ENCODE data around the gene RBMS3.

GRCh38 chr3:29597376-29598008 is 316.6 kb downstream of the RBMS3 start:
- TF ChIP-seq CTCF (conservative IDR thresholded peaks at IDR 0.05; ENCODE audit: low read depth, low read length) (no peak), EZH2 (IDR thresholded peaks at IDR 0.05; ENCODE audit: borderline replicate concordance, low read depth, low read length, poor library complexity, severe bottlenecking) (no peak)

Measured in A673 (cell line).